ENCODE measurements around the gene EIPR1.

GRCh38 chr2:3260959-3261358, 116.7 kb downstream of the EIPR1 start:
- TF ChIP-seq CTCF (conservative IDR thresholded peaks at IDR 0.05) (no peak), EZH2 (IDR thresholded peaks at IDR 0.05; ENCODE audit: low read depth) (no peak)
